NK-92 (cell line): Measurements from ENCODE around the gene SMAP1.
"Not testable (repeated sequence)": the region's sequence is repeated elsewhere in the genome, so short reads cannot be mapped to it uniquely, and the experiment has no call there.

Experiments
- DNase-seq: peaks from one replicate; lab custom pipeline; 2025; ENCODE audit not compliant: unreplicated experiment; lab: John Stamatoyannopoulos, UW

The SMAP1 gene

GRCh38 chr6:70739534-70739933 is 71.9 kb downstream of the SMAP1 start:
- DNase-seq = no peak

DNA sequence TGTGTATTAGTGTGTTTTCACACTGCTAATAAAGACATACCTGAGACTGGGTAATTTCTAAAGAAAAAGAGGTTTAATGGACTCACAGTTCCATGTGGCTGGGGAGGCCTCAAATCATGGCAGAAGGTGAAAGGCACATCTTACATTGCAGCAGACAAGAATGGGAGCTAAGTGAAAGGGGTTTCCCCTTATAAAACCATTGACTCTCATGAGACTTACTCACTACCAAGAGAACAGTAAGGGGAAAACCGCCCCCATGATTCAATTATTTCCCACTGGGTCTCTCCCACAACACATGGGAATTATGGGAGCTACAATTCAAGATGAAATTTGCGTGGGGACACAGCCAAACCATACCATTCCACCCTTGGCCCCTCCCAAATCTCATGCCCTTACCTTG is 73.1 kb downstream of the SMAP1 start:
- DNase-seq = not testable (repeated sequence)

- not testable (repeated sequence) for DNase-seq
Measured at GRCh38 chr6:70742462-70742861, 74.8 kb downstream of the SMAP1 start.

GRCh38 chr6:70753870-70754380 is 86.2 kb downstream of the SMAP1 start:
- DNase-seq = no peak

DNA sequence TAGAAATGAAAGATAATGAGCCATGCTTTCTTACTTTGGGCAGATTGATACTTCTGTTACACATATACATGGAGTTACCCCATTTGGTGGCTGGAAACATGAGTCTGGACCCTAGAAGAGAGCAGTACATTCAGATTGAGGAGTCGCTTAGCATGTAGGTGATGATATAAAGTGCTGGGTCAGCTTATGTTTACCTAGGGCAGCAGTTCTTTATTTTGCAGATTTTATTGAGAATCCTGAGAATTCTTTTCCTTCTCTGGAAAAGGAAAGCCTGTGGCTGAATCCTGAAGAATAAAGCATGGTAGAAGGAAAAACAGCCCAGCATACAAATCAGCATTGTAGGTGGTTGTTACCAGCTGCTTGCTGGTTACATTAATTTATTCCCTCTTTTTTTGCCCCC is 91.2 kb downstream of the SMAP1 start:
- no peak for DNase-seq

DNA sequence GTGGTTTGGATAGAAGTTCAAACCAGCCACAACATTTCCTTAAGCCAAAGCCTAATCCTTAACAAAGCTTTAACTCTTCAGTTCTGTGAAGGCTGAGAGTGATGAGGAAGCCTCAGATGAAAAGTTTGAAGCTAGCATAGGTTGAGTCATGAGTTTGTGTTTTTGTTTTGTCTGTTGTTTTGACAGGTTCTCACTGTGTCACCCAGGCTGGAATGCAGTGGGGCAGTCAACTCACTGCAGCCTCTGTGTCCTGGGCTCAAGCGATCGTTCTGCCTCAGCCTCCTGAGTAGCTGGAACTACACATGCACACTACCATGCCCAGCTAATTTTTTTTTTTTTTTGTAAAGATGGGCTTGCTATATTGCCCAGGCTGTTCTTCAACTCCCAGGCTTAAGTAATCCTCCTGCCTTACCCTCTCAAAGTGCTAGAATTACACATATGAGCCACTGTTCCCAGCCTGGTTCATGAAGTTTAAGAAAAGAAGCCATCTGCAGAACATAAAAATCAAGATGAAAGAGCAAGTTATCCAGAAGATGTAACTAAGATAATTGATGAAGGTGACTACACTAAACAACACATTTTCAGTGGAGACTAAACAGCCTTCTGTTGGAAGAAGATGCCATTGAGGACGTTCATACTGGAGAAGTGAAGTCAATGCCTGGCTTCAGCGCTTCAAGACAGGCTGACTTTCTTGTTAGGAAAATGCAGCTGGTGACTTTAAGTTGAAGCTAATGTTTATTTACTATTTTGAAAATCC is 96.2 kb downstream of the SMAP1 start:
- no peak for DNase-seq

DNA sequence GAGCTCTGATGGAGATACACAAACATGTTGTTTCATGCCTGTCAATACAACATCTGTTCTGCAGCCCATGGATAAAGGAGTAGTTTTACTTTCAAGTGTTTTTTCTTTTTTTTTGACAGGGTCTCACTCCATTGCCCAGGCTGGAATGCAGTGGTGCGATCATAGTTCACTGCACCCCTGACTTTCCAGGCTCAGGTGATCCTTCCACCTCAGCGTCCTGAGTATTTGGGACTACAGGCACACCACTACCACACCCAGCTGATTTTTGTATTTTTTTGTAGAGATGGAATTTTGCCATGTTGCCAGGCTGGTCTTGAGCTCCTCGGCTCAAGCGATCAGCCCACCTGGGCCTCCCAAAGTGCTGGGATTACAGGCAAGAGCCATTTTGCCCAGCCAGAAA is 97.0 kb downstream of the SMAP1 start:
- DNase-seq = no peak

- not testable (repeated sequence) for DNase-seq
Measured at GRCh38 chr6:70771351-70771750, 103.7 kb downstream of the SMAP1 start.

- no peak for DNase-seq
Measured at GRCh38 chr6:70779934-70780333, 112.3 kb downstream of the SMAP1 start.

- DNase-seq = no peak
Measured at GRCh38 chr6:70790483-70791224, 123.0 kb downstream of the SMAP1 start.

DNA sequence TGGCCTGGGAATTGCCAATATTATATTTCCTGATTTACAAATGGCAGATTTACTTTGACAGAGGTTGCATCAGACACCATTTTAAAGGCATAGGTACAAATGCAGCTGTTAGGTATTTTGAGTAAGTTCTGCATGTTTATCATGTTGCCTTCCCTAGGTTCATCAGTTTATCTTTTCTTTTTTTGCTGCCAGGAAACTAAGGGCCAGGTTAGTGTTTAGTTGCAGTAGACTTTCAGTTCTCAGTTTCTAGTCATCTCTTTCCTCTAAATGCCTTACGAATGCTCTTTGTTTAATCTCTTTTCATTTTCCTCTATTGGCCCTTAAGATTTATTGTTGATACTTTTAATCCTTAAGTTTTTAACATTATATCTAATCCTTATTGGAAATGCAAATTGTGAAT is 129.9 kb downstream of the SMAP1 start:
- DNase-seq = no peak

DNA sequence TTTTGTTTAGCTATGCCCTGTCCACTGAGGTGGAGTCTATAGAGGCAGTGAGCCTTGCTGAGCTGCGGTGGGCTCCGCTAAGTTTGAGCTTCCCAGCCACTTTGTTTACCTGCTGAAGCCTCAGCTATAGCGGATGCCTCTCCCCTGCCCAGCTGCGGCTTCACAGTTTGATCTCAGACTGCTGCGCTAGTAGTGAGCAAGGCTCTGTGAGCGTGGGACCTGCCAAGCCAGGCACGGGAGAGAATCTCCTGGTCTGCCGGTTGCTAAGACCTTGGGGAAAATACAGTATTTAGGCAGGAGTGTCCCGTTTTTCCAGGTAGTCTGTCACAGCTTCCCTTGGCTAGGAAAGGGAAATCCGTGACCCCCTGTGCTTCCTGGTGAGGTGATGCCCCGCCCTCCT is 138.4 kb downstream of the SMAP1 start:
- DNase-seq = no peak

DNA sequence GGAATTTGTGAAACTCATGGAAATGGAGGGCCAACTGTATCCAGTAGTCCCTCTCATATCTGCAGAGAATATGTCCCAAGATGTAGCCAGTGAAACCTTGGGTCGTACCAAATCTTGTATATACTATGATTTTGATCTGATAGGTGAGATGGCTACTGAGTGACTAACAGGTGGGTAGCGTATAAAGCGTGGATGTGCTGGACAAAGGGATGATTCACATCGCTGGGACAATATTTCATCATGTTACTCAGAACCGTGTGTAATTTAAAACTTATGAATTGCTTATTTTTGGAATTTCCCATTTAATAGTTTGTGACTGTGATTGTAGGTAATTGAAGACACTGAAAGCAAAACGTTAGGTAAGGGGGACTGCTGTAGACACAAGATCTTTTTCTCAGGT is 144.1 kb downstream of the SMAP1 start:
- no peak for DNase-seq

GRCh38 chr6:70813885-70814284 is 146.2 kb downstream of the SMAP1 start:
- no peak for DNase-seq

GRCh38 chr6:70819646-70820045 is 152.0 kb downstream of the SMAP1 start:
- DNase-seq = no peak

- DNase-seq = no peak
Measured at GRCh38 chr6:70820778-70821177, 153.1 kb downstream of the SMAP1 start.

DNA sequence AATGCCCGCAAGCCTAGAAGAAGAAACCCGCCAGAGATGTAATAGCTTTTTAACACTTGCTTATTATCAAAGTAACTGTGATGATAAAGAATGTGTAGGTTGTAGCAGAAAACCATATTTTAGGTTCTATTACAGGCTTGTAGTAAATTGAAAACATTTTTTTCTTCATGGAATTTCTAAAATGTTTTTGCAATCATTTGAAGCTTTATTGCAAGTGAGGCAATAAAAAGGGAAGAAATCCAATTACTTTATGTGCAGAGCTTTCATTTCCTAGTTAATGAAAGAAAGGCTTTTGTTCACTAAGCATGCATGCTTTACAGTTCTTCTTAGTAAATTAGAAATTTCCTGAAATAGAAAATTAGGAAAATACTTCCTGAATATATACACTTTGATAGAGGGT is 154.1 kb downstream of the SMAP1 start:
- no peak for DNase-seq

DNA sequence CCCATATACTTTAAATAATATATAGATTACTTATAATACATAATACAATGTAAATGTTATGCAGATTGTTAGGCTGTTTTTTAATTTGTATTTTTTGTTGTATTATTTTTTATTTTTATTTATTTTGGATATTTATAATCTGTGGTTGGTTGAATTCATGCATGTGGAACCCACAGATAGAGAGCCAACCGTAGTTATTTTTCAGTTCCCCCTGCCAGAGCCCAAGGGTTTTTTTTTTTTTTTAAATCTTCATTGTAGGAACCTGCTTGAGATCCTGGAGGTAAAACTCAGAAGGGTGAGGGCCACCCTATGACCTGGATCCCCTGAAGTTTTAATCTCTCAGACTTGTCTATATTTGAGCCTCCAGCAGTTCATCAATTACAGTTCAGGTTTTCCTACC is 156.0 kb downstream of the SMAP1 start:
- no peak for DNase-seq

GRCh38 chr6:70831427-70831826 is 163.7 kb downstream of the SMAP1 start:
- DNase-seq = no peak

DNA sequence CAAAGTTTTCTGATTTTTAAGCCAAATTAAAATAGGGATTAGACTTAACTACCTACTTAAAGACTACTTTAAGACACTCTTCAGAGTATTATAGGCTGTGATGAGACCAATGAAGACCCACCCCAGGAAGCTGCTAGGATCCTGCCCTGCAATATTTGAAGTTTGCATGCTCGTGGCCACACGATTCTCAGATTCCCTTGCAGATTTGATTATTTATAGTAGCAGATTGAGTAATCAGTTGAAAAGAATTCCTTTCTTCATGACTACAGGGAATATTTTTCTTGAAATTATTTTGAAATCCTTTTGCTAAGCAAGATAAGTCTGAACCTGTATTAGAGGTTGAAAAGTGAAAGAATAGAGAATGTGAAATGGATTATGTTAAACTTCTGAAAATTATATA is 166.8 kb downstream of the SMAP1 start:
- no peak for DNase-seq

- DNase-seq = no peak
Measured at GRCh38 chr6:70838907-70839285, 171.2 kb downstream of the SMAP1 start.
